B cell (primary cell): ENCODE results near the gene WDR64.

ENCODE experiments used
- EZH2 ChIP-seq: IDR thresholded peaks from 2 replicates; pipeline ENCODE4 v1.6.1; 2012; ENCODE audit warnings: borderline replicate concordance, low read depth, mild to moderate bottlenecking, moderate library complexity, low read length; ENCODE audit not compliant: insufficient read depth, poor library complexity, severe bottlenecking
- TF ChIP-seq, protein P1 (sequence below): fragments of 200-600 bp; IDR thresholded peaks from one replicate; pipeline ENCODE4 v1.8.0; 2022; ENCODE audit warnings: antibody characterized with exemption, mild to moderate bottlenecking

DNA sequence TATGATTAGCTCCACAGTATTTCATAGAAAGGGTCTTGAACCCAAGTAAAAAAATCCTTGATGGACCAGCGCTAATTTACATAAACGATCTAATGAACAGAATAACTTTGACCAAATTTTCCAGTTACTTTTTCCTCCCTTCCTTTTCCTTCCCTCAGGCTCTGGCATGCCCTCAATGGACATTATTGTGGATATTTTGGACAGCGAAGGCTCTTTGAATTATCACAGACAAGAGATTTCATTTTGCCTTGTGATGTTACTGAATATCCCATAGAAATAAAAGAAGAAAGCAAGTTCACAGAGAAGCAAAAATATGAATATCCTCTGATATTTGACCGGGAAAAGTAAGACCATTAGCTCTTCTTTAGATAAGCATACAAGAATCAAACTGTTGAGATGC lies 135.6 kb downstream of the WDR64 start:
- TF ChIP-seq EZH2 = no peak
- TF ChIP-seq, protein P1, sequence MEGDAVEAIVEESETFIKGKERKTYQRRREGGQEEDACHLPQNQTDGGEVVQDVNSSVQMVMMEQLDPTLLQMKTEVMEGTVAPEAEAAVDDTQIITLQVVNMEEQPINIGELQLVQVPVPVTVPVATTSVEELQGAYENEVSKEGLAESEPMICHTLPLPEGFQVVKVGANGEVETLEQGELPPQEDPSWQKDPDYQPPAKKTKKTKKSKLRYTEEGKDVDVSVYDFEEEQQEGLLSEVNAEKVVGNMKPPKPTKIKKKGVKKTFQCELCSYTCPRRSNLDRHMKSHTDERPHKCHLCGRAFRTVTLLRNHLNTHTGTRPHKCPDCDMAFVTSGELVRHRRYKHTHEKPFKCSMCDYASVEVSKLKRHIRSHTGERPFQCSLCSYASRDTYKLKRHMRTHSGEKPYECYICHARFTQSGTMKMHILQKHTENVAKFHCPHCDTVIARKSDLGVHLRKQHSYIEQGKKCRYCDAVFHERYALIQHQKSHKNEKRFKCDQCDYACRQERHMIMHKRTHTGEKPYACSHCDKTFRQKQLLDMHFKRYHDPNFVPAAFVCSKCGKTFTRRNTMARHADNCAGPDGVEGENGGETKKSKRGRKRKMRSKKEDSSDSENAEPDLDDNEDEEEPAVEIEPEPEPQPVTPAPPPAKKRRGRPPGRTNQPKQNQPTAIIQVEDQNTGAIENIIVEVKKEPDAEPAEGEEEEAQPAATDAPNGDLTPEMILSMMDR = no peak
